Cortex of kidney (tissue), 1 donor: ENCODE results near the gene TMEM19.

Experiments used
- DNase-seq: peaks from one replicate; lab custom pipeline; 2025; lab: John Stamatoyannopoulos, UW

TMEM19 gene

DNA sequence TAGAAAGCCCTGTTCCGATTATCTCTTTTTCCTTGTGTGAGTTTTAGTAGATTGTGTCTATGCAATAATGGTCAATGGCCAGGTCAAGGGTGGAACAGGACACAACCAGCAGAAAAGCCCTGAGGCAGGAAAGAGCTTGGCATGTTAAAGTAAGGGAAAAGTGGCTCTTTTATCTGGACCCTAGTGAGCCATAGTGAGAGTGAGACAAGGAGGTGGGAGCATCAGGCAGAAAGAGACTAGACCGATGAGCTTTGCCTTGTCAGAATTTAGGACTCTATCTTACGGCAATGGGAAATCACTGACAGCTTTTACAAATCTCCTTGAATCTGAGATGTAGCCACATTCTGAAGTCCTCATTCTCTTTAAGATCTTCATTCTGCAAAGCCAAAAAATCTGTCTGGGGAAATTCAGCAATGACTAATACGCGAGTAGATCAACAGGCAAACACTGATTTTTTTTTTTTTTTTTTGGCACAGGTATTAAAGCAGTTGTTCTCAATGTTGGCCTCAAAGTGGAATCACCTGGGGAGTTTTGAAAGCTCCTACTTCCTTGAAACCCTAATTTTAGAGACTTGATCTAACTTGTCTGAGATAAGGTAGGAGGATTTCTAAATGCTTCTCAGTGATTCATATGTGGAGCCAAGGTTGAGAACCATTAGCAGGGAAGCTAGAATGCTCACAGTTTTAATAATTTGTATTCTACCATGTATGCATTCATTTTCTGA, 33.9 kb downstream of the TMEM19 start:
- DNase-seq: no peak

DNA sequence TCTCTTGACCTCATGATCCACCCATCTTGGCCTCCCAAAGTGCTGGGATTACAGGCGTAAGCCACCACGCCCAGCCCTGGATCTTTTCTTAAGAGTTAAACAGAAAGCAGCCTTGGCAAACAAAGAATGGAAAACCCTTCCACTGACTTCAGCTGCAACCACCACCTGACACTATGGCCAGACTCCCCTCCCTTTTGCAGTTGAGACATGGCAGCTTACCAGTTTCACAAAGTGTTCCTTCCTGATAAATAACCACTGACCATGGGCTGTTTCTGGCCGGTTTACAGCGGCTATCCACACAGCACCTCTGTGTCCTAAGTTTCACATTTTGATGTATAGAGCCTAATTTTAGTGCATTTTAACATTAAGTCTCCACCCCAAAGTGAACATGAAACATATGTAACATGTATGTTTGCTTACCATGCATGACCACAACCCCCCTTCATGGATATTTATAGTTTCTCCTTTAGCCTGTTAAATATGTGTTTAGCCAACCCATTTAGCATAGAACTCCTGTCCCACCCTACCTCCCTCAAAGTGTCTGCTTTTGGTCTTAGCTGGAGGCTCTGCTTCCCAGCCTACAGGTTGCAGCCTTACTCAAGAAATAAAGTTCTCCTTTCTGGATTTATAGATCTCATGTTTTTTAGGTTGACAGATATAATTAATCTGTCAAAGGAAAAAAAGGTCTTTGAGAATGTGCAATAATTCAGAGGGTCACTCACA, 36.1 kb downstream of the TMEM19 start:
- DNase-seq: no peak

DNA sequence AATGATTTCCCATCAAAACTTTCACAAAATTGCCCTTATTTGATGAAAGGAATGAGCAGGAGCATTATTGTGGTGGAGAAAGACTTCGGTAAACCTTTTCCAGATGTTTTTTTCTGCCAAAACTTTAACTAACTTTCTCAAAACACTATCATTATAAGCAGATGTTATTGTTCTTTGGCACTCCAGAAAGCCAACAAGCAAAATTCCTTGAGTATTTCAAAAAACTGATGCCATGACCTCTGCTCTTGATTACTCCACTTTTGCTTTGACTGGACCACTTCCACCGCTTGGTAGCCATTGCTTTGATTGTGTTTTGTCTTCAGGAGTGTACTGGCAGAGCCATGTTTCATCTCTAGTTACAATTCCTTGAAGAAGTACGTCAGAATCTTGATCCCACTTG, 39.1 kb downstream of the TMEM19 start:
- DNase-seq: no peak

DNA sequence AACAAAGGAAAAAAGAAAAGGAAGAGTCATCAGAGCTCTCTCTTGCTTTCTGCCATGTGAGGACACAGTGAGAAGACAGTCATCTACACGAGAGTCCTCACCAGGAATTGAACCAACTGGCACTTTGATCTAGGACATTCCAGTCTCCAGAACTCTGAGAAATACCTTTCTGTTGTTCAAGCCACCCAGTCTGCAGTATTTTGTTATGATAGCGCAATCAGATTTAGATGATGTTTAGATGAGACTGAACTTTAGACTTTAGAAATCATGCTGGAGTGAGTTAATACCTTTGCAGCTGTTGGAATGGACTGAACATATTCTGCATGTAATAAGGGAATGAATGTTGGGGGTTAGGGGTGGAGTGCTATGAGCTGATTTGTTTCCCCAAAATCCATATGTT, 40.7 kb downstream of the TMEM19 start:
- DNase-seq: no peak

DNA sequence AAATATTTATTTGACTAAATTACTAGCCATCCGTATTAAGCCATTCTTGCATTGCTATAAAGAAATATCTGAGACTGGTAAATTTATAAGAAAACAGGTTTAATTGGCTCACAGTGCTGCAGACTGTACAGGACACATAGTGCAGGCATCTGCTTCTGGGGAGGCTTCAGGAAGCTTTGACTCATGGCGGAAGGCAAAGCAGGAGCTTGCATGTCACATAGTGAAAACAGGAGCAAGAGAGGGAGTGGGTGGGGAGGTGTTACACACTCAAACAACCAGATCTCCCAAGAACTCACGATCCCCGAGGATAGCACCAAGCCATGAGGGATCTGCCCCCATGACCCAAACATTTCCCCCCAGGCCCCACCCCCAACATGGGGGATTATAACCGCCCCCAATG, 42.1 kb downstream of the TMEM19 start:
- DNase-seq: no peak

DNA sequence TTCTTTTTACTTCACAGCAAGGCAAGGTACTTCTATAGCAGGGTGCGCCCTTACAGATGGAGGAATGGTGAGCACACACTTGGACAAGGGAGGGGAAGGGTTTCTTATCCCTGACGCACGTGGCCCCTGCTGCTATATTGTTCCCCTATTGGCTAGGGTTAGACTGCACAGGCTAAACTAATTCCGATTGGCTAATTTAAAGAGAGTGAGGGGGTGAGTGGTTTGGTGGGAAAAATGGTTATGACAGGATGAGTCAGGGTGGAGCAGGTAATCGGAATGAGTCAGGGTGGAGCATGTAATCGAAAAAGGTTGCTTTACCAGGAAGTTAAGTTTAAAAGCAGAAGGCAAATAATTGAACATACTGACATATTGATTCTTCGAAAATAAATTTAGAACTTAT, 45.1 kb downstream of the TMEM19 start:
- DNase-seq: no peak

DNA sequence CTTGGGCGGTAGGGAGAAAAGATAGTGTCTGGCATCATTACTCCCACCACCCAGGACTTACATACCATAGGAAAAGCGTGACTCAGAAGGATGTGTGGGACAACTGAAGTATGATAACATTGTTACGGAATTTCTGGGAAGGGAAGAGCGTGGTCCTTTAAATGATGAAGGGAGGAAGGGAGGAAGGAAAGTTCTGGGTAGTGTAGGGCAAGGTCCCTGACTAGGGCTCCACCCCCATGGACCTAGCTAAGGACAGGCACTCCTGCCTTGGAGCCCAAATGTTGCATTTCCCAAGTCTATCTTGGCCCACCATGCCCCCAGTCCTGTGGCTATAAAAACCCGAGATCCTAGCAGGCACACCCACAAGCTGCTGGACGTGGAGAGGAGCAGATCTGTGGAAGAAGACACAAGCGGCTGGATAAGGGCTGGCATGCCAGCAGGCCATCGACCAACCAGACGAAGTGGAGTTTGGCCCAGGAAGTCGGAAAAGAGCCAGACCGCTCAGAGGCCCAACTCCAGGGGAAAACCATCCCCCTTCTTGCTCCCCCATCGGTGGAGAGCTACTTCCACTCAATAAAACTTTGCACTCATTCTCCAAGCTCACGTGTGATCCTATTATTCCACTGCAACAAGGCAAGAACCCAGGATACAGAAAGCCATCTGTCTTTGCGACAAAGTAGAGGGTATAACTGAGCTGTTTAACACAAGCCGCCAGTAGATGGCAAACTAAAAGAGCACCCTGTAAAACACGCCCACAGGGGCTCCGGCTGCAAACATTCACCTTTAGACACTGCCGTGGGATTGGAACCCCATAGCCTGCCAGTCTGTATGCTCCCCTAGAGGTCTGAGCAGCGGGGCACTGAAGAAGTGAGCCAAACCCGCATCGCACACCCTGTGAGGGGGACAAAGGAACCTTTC, 45.8 kb downstream of the TMEM19 start:
- DNase-seq: no peak

DNA sequence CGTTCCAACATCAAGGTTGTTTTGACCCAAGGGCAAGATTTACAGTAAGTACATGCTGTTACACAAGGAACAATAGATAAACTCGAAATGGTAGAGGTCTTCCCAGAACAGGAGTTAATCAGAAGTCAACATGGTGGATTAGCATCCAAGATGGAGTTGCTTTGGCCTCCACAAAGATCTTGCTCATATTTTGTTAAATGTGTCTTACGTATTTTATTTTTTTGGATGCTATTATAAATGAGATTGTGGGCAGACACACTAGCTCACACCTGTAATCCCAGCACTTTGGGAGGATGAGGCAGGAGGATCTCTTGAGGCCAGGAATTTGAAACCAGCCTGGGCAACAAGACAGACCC, 46.5 kb downstream of the TMEM19 start:
- DNase-seq: no peak

DNA sequence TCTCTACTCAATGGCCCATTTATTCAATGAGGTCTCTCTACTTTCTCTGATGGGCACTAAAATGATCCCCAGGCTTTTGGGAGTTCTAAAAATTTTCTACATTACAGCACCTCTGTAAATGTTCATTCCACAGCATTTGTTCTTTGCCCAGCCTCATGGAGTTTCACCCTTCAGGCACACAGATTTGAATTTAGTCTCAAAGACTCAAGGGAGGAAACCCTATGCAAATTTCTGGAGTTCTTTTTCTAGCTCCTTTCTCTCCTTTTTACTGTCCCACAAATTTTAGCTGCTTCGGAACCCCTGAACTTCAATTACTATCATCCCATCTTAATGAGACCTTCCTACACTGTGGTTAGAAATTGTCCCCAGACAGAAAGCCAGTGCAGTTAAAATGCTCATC, 51.3 kb downstream of the TMEM19 start:
- DNase-seq: no peak

DNA sequence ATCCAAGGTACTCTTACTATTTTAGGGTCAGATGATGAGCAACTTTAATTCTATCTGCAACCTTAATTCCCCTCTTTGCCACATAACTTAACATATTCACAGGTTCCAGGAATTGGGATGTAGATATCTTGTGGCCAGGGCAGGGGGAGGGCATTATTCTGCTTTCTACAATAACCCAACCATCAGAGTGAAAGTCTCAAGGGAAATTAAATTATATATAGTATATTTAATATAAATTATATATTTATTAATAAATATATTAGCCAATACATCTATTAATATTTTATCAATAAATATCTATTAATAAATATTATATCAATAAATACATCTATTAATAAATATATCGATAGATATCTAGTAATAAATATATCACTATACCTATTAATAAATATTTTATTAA, 57.1 kb downstream of the TMEM19 start:
- DNase-seq: no peak

DNA sequence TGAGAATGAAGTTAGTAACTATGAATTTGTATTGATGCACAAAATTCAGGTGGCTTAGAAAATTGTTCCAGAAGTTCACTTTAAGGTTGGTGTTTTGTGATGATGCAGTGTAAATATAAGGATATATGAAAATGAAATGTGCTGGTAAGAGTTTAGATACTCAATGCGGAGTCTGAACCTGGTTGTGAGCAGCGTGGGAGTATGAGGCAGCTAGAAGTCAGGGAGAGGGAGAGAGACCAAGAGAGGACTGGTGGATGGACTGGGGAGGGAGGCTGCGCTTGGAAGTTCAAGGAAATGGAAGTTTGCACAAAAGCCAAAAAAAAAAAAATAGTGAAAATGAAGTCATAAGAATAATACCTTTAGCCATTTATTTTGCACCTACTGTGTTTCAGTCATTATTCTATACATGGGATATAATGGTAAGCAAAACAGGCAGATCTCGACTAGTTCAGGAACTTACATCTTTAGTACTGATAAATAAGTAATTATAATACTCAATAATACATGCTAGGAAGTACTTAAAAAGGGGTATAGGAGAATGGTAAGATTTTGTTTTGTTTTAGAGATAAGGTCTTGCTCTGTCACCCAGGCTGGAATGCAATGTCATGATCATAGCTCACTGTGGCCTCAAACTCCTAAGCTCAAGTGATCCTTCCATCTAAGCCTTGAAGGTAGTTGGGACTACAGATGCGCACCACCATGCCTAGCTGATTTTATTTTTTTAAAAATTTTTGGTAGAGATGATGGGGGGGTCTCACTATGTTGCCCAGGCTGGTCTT, 58.8 kb downstream of the TMEM19 start:
- no peak for DNase-seq

DNA sequence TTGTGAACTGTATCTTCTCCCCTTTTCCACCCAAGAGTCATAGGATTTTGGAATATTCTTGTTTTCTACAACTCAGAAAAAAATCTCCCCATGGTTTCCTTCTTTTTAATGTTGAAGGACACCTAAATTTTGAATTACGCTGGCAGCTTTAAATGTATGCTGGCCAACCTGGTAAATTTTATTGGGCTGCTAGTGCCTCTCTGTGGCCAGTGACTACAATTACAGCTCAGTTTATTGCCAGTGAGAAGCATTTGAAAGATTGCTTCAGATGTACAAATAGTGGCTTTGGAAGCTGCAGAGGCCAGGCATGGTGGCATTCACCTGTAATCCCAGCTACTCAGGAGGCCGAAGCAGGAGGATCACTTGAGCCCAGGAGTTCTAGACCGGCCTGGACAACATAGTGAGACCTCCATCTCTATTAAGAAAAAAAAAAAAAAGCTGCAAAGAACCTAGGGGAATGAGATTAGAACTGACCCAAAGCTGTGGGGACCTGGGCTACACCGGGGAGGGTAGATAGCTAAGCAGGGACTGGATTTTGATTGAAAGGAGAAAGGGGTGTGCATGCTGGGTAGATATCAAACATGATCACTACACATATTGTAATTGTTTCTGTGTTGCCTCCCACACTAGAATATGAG, 61.2 kb downstream of the TMEM19 start:
- no peak for DNase-seq

DNA sequence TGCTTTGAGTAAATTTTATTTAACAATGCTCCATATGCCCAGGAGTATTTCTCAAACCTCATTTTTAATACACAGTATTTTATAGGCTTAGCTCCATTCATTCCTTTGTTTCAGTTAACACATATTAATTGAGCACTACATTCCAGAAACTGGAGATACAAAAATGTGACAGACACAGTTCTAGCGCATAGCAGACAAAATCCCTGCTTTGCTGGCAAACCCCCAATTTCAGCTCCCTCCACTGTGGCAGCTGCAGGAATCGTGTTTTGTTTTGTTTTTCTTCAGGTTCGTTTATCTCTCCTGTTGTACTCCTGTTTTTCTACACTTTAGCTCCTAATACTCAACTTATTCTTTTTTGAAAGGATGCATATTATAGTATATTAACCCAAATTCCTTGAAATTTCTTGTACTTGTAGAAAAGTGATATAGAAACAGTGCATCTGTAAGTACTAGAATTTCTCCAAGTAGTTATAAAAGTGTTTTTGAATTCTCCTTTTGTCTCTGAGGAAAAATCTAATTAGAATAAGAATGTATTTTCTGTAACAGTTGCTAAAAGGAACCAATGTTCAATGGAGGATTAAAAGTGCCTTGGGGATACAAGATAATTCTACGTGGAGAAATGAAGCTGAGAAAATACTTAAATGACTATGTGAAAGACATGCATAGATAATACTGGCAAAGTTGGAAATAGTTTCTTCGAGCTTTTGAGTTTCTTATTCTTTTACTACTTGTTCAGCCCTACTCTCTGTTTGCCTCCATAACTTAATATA, 62.4 kb downstream of the TMEM19 start:
- no peak for DNase-seq

DNA sequence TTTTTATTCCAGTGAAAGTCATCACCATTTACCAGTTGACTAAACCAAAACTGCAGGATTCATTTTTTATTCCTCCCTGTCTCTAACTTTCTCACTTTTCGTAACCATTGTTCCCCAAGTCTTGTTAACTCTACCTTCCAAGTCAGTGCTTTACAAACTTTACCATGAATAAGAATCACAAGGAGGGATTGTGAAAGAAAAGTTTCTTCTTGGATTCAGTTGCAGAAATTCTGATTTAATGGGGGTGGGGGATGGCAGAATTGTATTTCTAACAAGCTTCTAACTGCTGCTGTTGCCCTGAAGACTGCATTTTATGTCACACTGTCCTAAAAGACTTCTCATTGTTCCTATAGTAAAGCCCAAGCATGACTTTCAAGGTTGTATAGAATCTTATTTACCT, 63.8 kb downstream of the TMEM19 start:
- no peak for DNase-seq

DNA sequence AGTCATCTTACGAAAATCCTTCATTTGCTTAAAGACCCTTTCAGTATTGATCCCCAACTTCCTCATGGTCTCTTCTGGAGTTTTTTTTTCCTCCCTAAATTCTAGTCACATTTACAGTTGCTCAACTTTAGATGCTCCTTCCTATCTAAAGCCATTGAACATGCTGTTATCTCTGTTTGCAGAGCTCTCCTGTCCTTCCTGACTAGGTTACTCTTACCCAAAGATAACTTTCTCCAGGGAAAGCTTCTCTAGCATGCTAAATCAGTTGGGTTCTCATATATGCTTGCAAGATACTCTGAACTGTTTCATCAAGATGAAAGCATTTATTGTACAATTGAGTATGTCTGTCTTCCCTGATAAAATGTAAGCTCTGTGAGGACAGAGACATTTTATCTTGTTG, 67.0 kb downstream of the TMEM19 start:
- no peak for DNase-seq
